Chondrocyte (in vitro differentiated cells): ENCODE measurements around the gene SOX6. TPM values are rescaled to one million over a fixed set of nuclear protein-coding genes. Genes with fewer than 3 reads are reported as not detected.
A peak's percentile ranks its signal among the peaks of the same experiment; 100 is the strongest.

Experiments used
- DNase-seq: peaks from one replicate; pipeline ENCODE4 v3.0.0; 2021; ENCODE audit warnings: mixed read lengths, low spot score
- H3K27ac Mint-ChIP-seq: one replicate; pipeline ENCODE4 v1.8.0; 2021; ENCODE audit warnings: mild to moderate bottlenecking, moderate library complexity, mixed read lengths; ENCODE audit not compliant: unreplicated experiment
- H3K27me3 Mint-ChIP-seq: 2 replicates; pipeline ENCODE4 v1.8.0; 2021; ENCODE audit warnings: low read depth, mixed read lengths
- H3K36me3 Mint-ChIP-seq: 2 replicates; pipeline ENCODE4 v1.8.0; 2021; ENCODE audit warnings: low read depth, mixed read lengths
- H3K4me1 Mint-ChIP-seq: 2 replicates; pipeline ENCODE4 v1.8.0; 2021; ENCODE audit warnings: low read depth, mild to moderate bottlenecking, mixed read lengths
- H3K4me3 Mint-ChIP-seq: one replicate; pipeline ENCODE4 v1.8.0; 2021; ENCODE audit warnings: mild to moderate bottlenecking, moderate library complexity, mixed read lengths; ENCODE audit not compliant: unreplicated experiment
- H3K9me3 Mint-ChIP-seq: 2 replicates; pipeline ENCODE4 v1.8.0; 2021; ENCODE audit warnings: low read depth, mixed read lengths
- CTCF ChIP-seq: fragments of 200-600 bp; sonication (generic); IDR thresholded peaks from 2 replicates; pipeline ENCODE4 v1.5.0; 2021; ENCODE audit warnings: antibody characterized with exemption, mild to moderate bottlenecking, moderate library complexity
- total RNA-seq: library from RNA; stranded (reverse); gene quantifications from 3 replicates; pipeline ENCODE4 v1.2.1, GENCODE V29; 2021

The SOX6 gene
- total RNA-seq, 1 donor from 2014 or later: 29.9 TPM

- TF ChIP-seq CTCF: no peak
- Mint-ChIP-seq H3K36me3 (no peaks in the 10 kb centered on the region), H3K27me3 (no peaks in the 10 kb centered on the region), H3K9me3 (no peaks in the 10 kb centered on the region), H3K4me1 (peaks cover 41% of the 10 kb centered on the region), H3K27ac (no peak overlapping the region), H3K4me3 (no peak overlapping the region)
- no peak for DNase-seq
Observed at GRCh38 chr11:16173798-16174197, 182.5 kb downstream of the SOX6 start.

GRCh38 chr11:16171882-16172281 is 184.5 kb downstream of the SOX6 start:
- no peak for TF ChIP-seq CTCF
- Mint-ChIP-seq H3K27ac (no peak overlapping the region), H3K4me3 (no peak overlapping the region), H3K9me3 (no peaks in the 10 kb centered on the region), H3K36me3 (no peaks in the 10 kb centered on the region), H3K27me3 (no peaks in the 10 kb centered on the region), H3K4me1 (peaks cover 33% of the 10 kb centered on the region)
- no peak for DNase-seq

GRCh38 chr11:16169956-16170847 is 186.1 kb downstream of the SOX6 start:
- Mint-ChIP-seq H3K27me3 (no peaks in the 10 kb centered on the region), H3K4me3 (no peak overlapping the region), H3K9me3 (no peaks in the 10 kb centered on the region), H3K36me3 (no peaks in the 10 kb centered on the region), H3K4me1 (peaks cover 33% of the 10 kb centered on the region), H3K27ac (peak overlapping the region; percentile 58)
- TF ChIP-seq CTCF: no peak
- no peak for DNase-seq

- Mint-ChIP-seq H3K4me3 (no peak overlapping the region), H3K4me1 (peaks cover 33% of the 10 kb centered on the region), H3K9me3 (no peaks in the 10 kb centered on the region), H3K36me3 (no peaks in the 10 kb centered on the region), H3K27me3 (no peaks in the 10 kb centered on the region), H3K27ac (peak overlapping the region; percentile 4)
- no peak for DNase-seq
- TF ChIP-seq CTCF: peak; percentile 77
Observed at GRCh38 chr11:16169541-16169940, 186.8 kb downstream of the SOX6 start.

GRCh38 chr11:16167706-16168487 is 188.4 kb downstream of the SOX6 start:
- no peaks in the 10 kb centered on the region for H3K27me3 Mint-ChIP-seq
- no peak overlapping the region for H3K27ac Mint-ChIP-seq
- H3K36me3 Mint-ChIP-seq: no peaks in the 10 kb centered on the region
- no peak for TF ChIP-seq CTCF
- H3K4me1 Mint-ChIP-seq: peaks cover 31% of the 10 kb centered on the region
- no peak for DNase-seq
- no peaks in the 10 kb centered on the region for H3K9me3 Mint-ChIP-seq
- no peak overlapping the region for H3K4me3 Mint-ChIP-seq
